Measurements from ENCODE around the gene HOXC9. TPM values are rescaled to one million over a fixed set of nuclear protein-coding genes. Genes with fewer than 3 reads are reported as not detected.
A peak's percentile ranks its signal among the peaks of the same experiment; 100 is the strongest.

HOXC9 gene
- total and polyA plus RNA-seq, 10 donors = 0.05 TPM; not detected in 9

- Histone ChIP-seq H3K36me3 (no peaks in the 10 kb centered on the region), H3K27ac (no peak overlapping the region), H3K4me1 (peaks cover 0 to 42% (median 24%) of the 10 kb centered on the region in 6 donors), H3K9me3 (no peaks in the 10 kb centered on the region), H3K27me3 (replicated peaks in 1 of 7) (peaks cover 12 to 100% (median 99%) of the 10 kb centered on the region in 7 donors), H3K4me3 (peak overlapping the region in 1 of 8 donors; percentile 28)
- intact Hi-C loops (cut with DNase I; ENCODE audit: low total_unique reads) = no loop called here
- peak; percentile 33 for DNase-seq
- 7 to 13% (median 8%) methylated on average over 36 of the region's 36 CpGs for WGBS, 5 donors
- TF ChIP-seq POLR2A (IDR thresholded peaks at IDR 0.05) = no peak
- no peak for TF ChIP-seq POLR2AphosphoS5 (IDR thresholded peaks at IDR 0.05)
- TF ChIP-seq CTCF (IDR thresholded peaks at IDR 0.05 in 8 of 11, conservative IDR thresholded peaks at IDR 0.05 in 3 of 11) = no peak
These were observed 33.4 kb upstream of the HOXC9 start for GRCh38 chr12:53966385-53967133.

GRCh38 chr12:53967421-53967925 is 32.5 kb upstream of the HOXC9 start:
- intact Hi-C loops (cut with DNase I; ENCODE audit: low total_unique reads) = no loop called here
- no peak overlapping the region for H3K27ac ChIP-seq
- 4 to 10% (median 9%) methylated on average over 5 of the region's 5 CpGs for WGBS, 5 donors
- peaks cover 12 to 100% (median 99%) of the 10 kb centered on the region in 7 donors for H3K27me3 ChIP-seq (replicated peaks in 1 of 7)
- no peak for DNase-seq
- peaks cover 0 to 38% (median 24%) of the 10 kb centered on the region in 6 donors for H3K4me1 ChIP-seq
- H3K4me3 ChIP-seq = no peak overlapping the region
- H3K9me3 ChIP-seq = no peaks in the 10 kb centered on the region
- no peaks in the 10 kb centered on the region for H3K36me3 ChIP-seq
- TF ChIP-seq CTCF (IDR thresholded peaks at IDR 0.05 in 8 of 11, conservative IDR thresholded peaks at IDR 0.05 in 3 of 11) = no peak
- no peak for TF ChIP-seq POLR2AphosphoS5 (IDR thresholded peaks at IDR 0.05)
- TF ChIP-seq POLR2A (IDR thresholded peaks at IDR 0.05) = no peak

GRCh38 chr12:53968214-53969127 is 31.5 kb upstream of the HOXC9 start:
- 11 to 14% (median 12%) methylated on average over 24 of the region's 24 CpGs for WGBS, 5 donors
- peak; percentile 45 for DNase-seq

More at GRCh38 chr12:53968214-53969127, 31.5 kb upstream of the HOXC9 start:
- no peak overlapping the region for H3K27ac ChIP-seq
- peaks cover 17 to 100% (median 99%) of the 10 kb centered on the region in 7 donors for H3K27me3 ChIP-seq (replicated peaks in 1 of 7)
- no peak overlapping the region for H3K4me3 ChIP-seq
- intact Hi-C loops (cut with DNase I; ENCODE audit: low total_unique reads) = no loop called here
- peaks cover 0 to 7% (median 0%) of the 10 kb centered on the region in 8 donors for H3K9me3 ChIP-seq
- TF ChIP-seq POLR2AphosphoS5 (IDR thresholded peaks at IDR 0.05) (no peak), POLR2A (IDR thresholded peaks at IDR 0.05) (no peak), CTCF (IDR thresholded peaks at IDR 0.05 in 8 of 11, conservative IDR thresholded peaks at IDR 0.05 in 3 of 11) (no peak)
- H3K4me1 ChIP-seq = peaks cover 0 to 40% (median 25%) of the 10 kb centered on the region in 6 donors
- no peaks in the 10 kb centered on the region for H3K36me3 ChIP-seq
